ENCODE data around the gene UXS1.
A peak's percentile ranks its signal among the peaks of the same experiment; 100 is the strongest.
"Not testable (repeated sequence)": the region's sequence is repeated elsewhere in the genome, so short reads cannot be mapped to it uniquely, and the experiment has no call there.

The UXS1 gene

GRCh38 chr2:106193977-106194778 is at the start of gene UXS1:
UXS1 (minus strand) TSS chr2:106194301; CDS start chr2:106194241, 60 bp downstream.
- DNase-seq, result peak; percentile 64

GRCh38 chr2:106239491-106239890 is 45.4 kb upstream of the UXS1 start:
- not testable (repeated sequence) for DNase-seq

- not testable (repeated sequence) for DNase-seq
Observed at GRCh38 chr2:106235392-106235791, 41.3 kb upstream of the UXS1 start.

DNA sequence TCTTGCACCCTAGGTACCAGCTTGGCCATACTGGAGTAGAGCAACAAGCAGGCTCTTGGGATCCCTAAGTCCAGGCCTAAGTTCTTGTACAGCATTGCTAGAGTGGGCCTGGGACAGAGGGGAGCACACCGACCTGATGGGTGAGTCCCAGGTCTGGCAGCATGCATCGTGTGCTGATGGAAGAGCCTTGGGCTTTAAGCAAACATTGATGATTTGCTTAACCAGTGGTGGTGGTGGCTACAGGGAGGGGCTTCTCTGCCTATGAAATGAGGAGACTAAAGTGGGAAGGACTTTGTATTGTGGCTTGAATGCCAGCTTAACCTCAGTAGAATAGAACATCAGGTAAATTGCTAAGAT is 39.2 kb upstream of the UXS1 start:
- DNase-seq, result no peak

DNA sequence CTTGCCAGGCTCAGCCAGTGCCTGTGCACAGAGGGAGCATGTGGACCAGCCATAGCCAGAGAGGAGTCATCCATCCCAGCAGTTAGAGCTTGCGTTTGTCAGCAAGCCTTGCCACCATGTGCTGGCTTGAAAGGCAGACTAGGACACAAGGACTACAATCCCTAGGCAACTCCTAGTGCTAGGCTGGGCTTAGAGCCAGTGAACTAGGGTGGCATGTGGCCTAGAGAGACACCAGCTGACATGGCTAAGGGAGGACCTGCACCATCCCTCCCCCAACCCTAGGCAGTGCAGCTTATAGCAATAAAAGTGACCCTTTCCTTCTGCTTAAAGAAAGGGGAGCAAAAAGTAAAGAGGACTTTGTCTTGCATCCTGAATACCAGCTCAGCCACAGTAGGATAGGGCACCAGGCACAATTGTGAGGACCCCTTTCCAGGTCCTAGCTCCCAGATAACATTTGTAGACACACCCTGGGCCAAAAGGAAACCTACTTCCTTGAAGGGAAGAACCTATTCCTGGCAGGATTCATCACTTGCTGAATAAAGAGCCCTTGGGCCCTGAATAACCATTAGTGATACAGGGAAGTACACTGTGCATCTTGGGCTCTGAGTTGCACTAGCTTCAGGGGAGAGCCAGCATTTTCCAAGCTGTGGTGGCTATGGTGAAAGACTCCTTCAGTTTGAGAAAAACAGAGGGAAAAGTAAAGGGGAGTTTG is 38.7 kb upstream of the UXS1 start:
- DNase-seq, result no peak

GRCh38 chr2:106223347-106223746 is 29.2 kb upstream of the UXS1 start:
- no peak for DNase-seq

DNA sequence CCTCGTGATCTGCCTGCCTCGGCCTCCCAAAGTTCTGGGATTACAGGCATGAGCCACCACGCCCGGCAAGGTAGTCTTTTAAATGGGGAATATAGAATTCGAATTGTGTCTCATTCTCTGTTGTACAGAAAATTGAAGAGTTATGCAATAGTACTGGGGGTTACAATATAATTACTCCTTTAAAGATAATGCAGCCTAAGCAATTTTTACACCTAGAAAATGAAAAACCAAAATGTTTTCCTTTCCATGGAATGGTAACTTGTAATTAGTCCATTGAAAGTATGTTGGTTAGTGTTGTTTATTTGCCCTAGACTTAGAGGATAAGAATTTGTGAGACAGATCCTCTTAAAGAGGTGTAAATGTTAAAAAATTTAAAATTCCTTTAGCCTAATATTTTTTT is 28.0 kb upstream of the UXS1 start:
- not testable (repeated sequence) for DNase-seq

DNA sequence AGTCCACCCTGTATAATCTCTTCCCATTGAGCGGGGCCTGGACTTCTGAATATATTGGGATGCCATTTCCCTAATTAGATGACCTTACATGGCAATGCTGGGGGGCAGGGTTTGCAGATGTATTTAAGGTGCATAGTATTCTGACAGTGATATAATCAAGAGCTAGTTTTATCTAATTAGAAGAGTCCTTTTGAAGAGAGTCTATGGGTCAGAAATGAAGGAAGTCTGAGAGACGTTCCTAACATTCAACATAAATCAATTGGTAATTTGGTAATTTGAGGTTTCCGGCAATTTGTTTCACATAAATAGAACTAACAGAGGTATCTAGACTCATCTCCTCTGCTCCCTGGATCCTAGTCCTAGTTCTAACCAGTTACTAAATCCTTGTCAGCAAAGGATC is 25.7 kb upstream of the UXS1 start:
- no peak for DNase-seq

DNA sequence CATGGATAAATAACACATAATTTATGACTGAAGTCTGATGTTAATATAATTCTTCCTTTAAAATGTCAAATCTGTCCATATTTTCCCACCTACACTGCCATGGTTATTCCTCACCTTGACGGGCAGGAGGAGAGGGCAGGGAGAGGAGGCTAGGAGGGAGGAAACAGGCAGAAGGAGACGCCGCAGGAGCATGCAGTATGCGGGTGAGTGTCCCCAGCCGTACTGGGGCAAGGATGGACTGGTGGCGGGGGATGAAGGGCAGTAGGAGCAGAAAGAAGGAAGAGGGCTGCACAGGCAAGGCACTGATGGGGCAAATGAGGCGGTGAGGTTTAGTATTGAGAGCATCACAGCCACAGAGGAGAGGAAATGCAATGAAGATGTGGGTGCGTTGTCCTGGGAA is 25.1 kb upstream of the UXS1 start:
- DNase-seq, result not testable (repeated sequence)

DNA sequence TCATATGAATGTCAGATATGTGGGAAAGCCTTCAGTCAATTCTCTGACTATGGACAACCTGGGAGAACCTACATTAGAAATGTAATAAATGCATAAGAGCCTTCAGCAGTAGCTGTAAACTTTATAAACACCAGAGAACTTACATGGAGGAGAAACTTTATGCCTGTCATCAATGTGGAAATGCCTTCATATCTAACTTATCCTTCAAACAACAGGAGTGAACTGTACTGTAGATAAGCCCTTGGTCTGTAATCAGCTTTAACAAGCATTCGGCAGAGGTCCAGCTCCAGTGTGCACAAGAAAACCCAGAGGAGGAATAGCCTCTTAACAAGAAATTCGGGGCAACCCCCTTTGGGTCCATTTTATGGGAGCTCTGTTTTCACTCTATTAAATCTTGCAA is 14.8 kb upstream of the UXS1 start:
- DNase-seq, result no peak

GRCh38 chr2:106208399-106208798 is 14.3 kb upstream of the UXS1 start:
- DNase-seq, result no peak

DNA sequence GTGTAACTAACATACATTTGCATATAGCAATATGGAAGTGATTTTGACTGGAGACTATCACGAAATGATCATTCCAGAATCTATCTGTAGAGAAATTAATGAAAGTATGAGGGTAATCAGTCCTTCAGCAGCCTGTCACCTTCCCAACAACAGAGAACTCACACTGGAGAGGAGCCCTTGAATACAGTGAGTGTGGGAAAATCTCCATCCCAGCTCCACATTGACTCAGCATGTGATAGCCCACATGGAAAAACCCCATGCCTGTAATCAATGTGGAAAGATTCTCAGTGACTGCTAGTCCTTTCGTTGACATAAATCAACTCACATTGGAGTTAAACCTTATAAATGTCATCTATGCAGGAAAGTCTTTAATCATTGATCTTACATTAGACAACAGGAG is 13.1 kb upstream of the UXS1 start:
- no peak for DNase-seq

DNA sequence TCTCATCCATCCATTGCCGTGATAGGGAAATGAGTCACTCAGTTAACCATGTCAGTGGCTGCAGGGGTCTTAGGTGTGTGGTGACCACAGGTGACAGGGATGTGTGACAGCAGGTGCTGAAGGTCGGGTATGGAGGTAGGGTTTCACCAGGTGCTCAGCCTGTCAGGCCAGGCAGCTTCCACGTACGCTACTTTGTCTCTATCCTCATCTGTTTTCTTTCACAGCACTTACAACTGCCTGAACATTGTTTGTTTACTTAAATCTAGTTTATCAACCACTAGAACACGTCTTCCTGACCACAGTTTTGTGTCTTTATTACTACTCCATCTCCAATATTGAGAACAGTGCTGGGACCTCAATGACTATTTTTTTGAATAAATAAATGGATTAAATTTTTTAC is 11.4 kb upstream of the UXS1 start:
- DNase-seq, result no peak

- DNase-seq, result not testable (repeated sequence)
Observed at GRCh38 chr2:106204551-106204950, 10.4 kb upstream of the UXS1 start.

- DNase-seq, result no peak
Observed at GRCh38 chr2:106201661-106202060, 7.6 kb upstream of the UXS1 start.

- DNase-seq, result no peak
Observed at GRCh38 chr2:106197878-106198277, 3.8 kb upstream of the UXS1 start.

DNA sequence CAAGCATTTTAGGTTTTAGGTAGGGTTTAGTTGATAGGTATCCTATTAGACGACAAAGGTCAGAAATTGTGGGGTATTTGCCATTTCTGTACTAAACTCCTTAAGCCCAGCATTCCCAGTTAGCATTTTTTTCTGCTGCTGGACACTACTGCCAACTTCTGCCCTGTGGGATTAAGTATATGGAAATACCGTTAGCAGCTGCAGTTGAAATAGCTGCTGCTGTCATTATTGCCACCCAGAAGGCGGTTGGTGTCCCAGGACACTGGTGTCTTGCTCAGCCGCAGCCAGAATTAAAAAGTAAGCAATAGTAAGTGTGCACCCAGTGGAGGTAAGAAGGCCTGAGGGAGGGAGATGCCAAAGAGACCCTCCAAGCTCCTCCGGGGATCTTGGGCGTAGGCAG is 1.9 kb upstream of the UXS1 start:
- no peak for DNase-seq

DNA sequence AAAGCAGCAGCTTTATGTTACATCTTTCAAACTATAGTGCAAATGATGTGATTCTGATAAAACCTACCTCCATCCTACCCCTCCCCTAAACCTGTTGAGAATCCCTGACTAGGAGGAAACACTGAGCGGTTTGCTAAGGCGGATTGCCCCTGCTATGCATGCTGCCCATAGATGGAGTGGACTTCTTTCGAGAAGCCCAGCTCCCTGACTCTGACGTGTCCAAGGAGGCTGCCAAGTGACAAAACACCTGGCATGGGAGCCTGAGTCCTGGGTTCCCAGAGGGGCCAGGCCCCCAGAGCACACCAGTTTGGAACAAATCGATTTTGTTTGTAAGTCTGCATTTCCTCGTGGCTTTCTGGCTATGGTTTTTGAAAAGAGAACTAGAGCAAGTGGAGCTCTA is 1.4 kb upstream of the UXS1 start:
- DNase-seq, result no peak

GRCh38 chr2:106193690-106193976 is 468 bp downstream of the UXS1 start:
- no peak for DNase-seq

- peak; percentile 75 for DNase-seq
Observed at GRCh38 chr2:106192752-106193689, 1.1 kb downstream of the UXS1 start.

DNA sequence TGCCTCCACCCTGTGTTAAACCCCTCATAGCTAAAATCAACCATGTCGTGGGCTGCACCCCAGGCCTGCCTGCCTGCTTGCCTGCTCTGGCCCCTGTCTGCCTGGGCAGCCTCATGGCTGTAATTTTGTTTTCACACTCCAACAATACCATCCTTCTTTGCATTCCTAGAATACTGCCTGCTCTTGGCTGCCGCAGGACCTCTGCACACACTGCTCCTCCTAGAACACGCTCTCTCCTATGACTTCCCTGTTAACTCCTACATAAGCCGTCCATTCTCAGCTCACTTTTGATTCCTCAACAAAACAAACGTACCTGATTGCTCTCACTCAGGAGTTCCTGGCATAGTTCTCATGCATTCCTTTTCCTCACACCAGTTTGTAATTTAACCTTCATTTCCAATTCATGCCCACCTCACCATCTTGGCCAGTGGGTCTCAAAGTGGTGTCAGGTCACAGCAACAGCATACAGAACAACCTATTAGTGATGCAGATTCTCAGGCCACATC is 2.5 kb downstream of the UXS1 start:
- DNase-seq, result no peak

DNA sequence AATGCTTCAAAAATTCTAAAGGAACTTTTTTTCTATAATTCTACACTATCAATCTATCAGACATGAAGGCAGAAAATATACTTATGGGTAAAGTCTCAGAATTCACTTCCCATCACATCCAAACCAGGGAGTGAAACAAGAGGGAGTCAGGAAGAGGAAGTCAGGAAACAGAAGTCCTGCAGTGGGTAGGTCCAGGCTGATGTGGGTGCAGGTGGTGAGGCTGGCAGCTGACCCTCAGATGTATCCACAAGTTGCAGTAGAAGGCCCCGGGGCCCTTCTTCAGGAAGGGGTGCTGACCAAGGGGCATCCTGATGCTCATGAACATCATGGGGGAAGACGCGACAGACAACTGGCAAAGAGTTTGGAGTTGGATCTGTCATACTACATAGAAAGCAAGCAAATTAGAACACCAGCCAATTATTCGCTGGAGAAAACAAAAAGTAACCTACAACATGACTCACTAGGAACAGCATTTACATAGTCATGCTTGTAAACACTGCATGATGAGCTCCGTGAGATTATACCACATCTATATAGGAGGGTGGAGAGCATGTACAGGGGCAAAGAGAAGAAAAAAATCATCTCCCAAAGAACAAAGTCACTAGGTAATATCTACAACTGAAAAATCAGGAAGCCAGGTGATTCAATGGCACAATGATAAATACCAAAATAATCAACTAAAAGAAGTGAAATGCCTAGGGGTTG is 4.2 kb downstream of the UXS1 start:
- no peak for DNase-seq

- DNase-seq, result no peak
Observed at GRCh38 chr2:106189325-106189724, 4.8 kb downstream of the UXS1 start.
